Muscle of leg (tissue), 11 donors: ENCODE data around the gene SPPL2B. TPM values are rescaled to one million over a fixed set of nuclear protein-coding genes. Genes with fewer than 3 reads are reported as not detected.

ENCODE experiments used
- DNase-seq: peaks from one replicate; pipeline ENCODE4 v3.0.0; 2013
- H3K27ac ChIP-seq: one replicate; pipeline ENCODE4 v1.5.1; 2013; ENCODE audit warnings: mild to moderate bottlenecking, low read length, control low read depth
- H3K27me3 ChIP-seq: one replicate; pipeline ENCODE4 v1.6.1; 2013; ENCODE audit warnings: low read length; ENCODE audit not compliant: control insufficient read depth, insufficient read depth
- H3K36me3 ChIP-seq: one replicate; pipeline ENCODE4 v1.6.1; 2013; ENCODE audit warnings: low read length; ENCODE audit not compliant: control insufficient read depth, insufficient read depth
- H3K4me1 ChIP-seq: one replicate; pipeline ENCODE4 v1.6.1; 2013; ENCODE audit warnings: low read length; ENCODE audit not compliant: control insufficient read depth, insufficient read depth
- H3K4me3 ChIP-seq: one replicate; pipeline ENCODE4 v1.5.1; 2013; ENCODE audit warnings: low read length, control low read depth
- H3K9me3 ChIP-seq: replicated peaks from 2 replicates; pipeline ENCODE4 v1.6.1; 2013; ENCODE audit warnings: low read depth, low read length; ENCODE audit not compliant: control insufficient read depth
- WGBS: methylation state at CpG from one replicate; pipeline ENCODE4 v1.1.5; 2013; ENCODE audit warnings: missing lambda C conversion rate; ENCODE audit not compliant: insufficient coverage; 5-methylcytosine and 5-hydroxymethylcytosine counted together
- polyA plus RNA-seq, 8 donors: library from polyadenylated mRNA; unstranded; fragments of 120-200 nt; gene quantifications; one replicate each; pipeline versions ENCODE4 v1.2.1 to v1.2.3, GENCODE V29; 2013; ENCODE audit warnings: inconsistent platforms in 1 of 8, low replicate concordance in 1 of 8; ENCODE audit not compliant: insufficient read length in 8 of 8, insufficient read depth in 1 of 8
- total RNA-seq: library from RNA; stranded (reverse); fragments of 120-200 nt; gene quantifications from one replicate; pipeline ENCODE4 v1.2.4, GENCODE V29; 2013

Gene SPPL2B
- total and polyA plus RNA-seq, 9 donors: 20.8 to 66.1 (median 45.4) TPM

GRCh38 chr19:2287585-2288337 is 40.7 kb upstream of the SPPL2B start:
- Histone ChIP-seq H3K4me3 (no peak overlapping the region), H3K36me3 (no peaks in the 10 kb centered on the region), H3K9me3 (no peaks in the 10 kb centered on the region), H3K4me1 (peaks cover 12% of the 10 kb centered on the region), H3K27me3 (peaks cover 76% of the 10 kb centered on the region), H3K27ac (no peak overlapping the region)
- no peak for DNase-seq
- 65% methylated on average over 13 of the region's 13 CpGs for WGBS

- no peaks in the 10 kb centered on the region for H3K36me3 ChIP-seq
- peaks cover 75% of the 10 kb centered on the region for H3K27me3 ChIP-seq
- peaks cover 12% of the 10 kb centered on the region for H3K4me1 ChIP-seq
- WGBS: 82% methylated on average over 17 of the region's 17 CpGs
- no peak overlapping the region for H3K4me3 ChIP-seq
- H3K27ac ChIP-seq: no peak overlapping the region
- H3K9me3 ChIP-seq: no peaks in the 10 kb centered on the region
- DNase-seq: no peak
These were observed 40.1 kb upstream of the SPPL2B start for GRCh38 chr19:2288338-2288817.

GRCh38 chr19:2288818-2289713 is 39.4 kb upstream of the SPPL2B start:
- Histone ChIP-seq H3K4me3 (no peak overlapping the region), H3K36me3 (no peaks in the 10 kb centered on the region), H3K9me3 (no peaks in the 10 kb centered on the region), H3K27ac (no peak overlapping the region), H3K4me1 (peaks cover 16% of the 10 kb centered on the region), H3K27me3 (peaks cover 82% of the 10 kb centered on the region)
- WGBS: 67% methylated on average over 23 of the region's 28 CpGs
- no peak for DNase-seq

- Histone ChIP-seq H3K4me1 (peaks cover 24% of the 10 kb centered on the region), H3K36me3 (no peaks in the 10 kb centered on the region), H3K27ac (no peak overlapping the region), H3K27me3 (peaks cover 90% of the 10 kb centered on the region), H3K4me3 (no peak overlapping the region), H3K9me3 (no peaks in the 10 kb centered on the region)
- peak; percentile 58 for DNase-seq
- WGBS: under 1% methylated on average over 71 of the region's 74 CpGs
These were observed 38.6 kb upstream of the SPPL2B start for GRCh38 chr19:2289714-2290435.

- no peaks in the 10 kb centered on the region for H3K9me3 ChIP-seq
- H3K4me3 ChIP-seq: no peak overlapping the region
- DNase-seq: no peak
- H3K27ac ChIP-seq: no peak overlapping the region
- H3K36me3 ChIP-seq: no peaks in the 10 kb centered on the region
- peaks cover 29% of the 10 kb centered on the region for H3K4me1 ChIP-seq
- peaks cover 94% of the 10 kb centered on the region for H3K27me3 ChIP-seq
- 1% methylated on average over 81 of the region's 82 CpGs for WGBS
These were observed 37.9 kb upstream of the SPPL2B start for GRCh38 chr19:2290441-2291184.

GRCh38 chr19:2291185-2291751 is 37.2 kb upstream of the SPPL2B start:
- H3K9me3 ChIP-seq: no peaks in the 10 kb centered on the region
- H3K36me3 ChIP-seq: no peaks in the 10 kb centered on the region
- WGBS: 1% methylated on average over 67 of the region's 67 CpGs
- no peak for DNase-seq
- peaks cover 96% of the 10 kb centered on the region for H3K27me3 ChIP-seq
- H3K27ac ChIP-seq: no peak overlapping the region
- peak overlapping the region; percentile 19 for H3K4me3 ChIP-seq
- H3K4me1 ChIP-seq: peaks cover 29% of the 10 kb centered on the region

- Histone ChIP-seq H3K4me1 (peaks cover 26% of the 10 kb centered on the region), H3K4me3 (no peak overlapping the region), H3K27ac (peak overlapping the region; percentile 42), H3K27me3 (peaks cover 65% of the 10 kb centered on the region), H3K9me3 (no peaks in the 10 kb centered on the region), H3K36me3 (no peaks in the 10 kb centered on the region)
- WGBS: 13% methylated on average over 25 of the region's 26 CpGs
- peak; percentile 43 for DNase-seq
These were observed 33.7 kb upstream of the SPPL2B start for GRCh38 chr19:2294687-2295335.

GRCh38 chr19:2296141-2296540 is 32.3 kb upstream of the SPPL2B start:
- WGBS: 84% methylated on average over 13 of the region's 16 CpGs

GRCh38 chr19:2300533-2300932 is 28.0 kb upstream of the SPPL2B start:
- H3K27me3 ChIP-seq: peaks cover 43% of the 10 kb centered on the region
- no peak overlapping the region for H3K4me3 ChIP-seq
- peaks cover 20% of the 10 kb centered on the region for H3K4me1 ChIP-seq
- no peak overlapping the region for H3K27ac ChIP-seq
- no peaks in the 10 kb centered on the region for H3K9me3 ChIP-seq
- no peak for DNase-seq
- 73% methylated on average over 14 of the region's 17 CpGs for WGBS
- H3K36me3 ChIP-seq: no peaks in the 10 kb centered on the region

More at GRCh38 chr19:2296141-2296540, 32.3 kb upstream of the SPPL2B start:
- H3K27ac ChIP-seq: no peak overlapping the region
- no peak for DNase-seq
- H3K9me3 ChIP-seq: no peaks in the 10 kb centered on the region
- peaks cover 55% of the 10 kb centered on the region for H3K27me3 ChIP-seq
- H3K4me1 ChIP-seq: peaks cover 26% of the 10 kb centered on the region
- no peaks in the 10 kb centered on the region for H3K36me3 ChIP-seq
- H3K4me3 ChIP-seq: no peak overlapping the region
